Suprapubic skin (tissue), 4 donors: ENCODE results near the gene UBXN6.

ENCODE experiments used
- CTCF ChIP-seq, 2 donors: fragments of 200-600 bp in 1 of 2; fragments of 450-650 bp in 1 of 2; sonication (generic) in 1 of 2; IDR thresholded peaks; one replicate each; pipeline ENCODE4 v1.5.1; 2016 to 2019; ENCODE audit warnings: antibody characterized with exemption in 2 of 2, mild to moderate bottlenecking in 1 of 2, moderate library complexity in 1 of 2
- POLR2A ChIP-seq, 2 donors: fragments of 450-650 bp; IDR thresholded peaks; one replicate each; pipeline ENCODE4 v1.6.1; 2017; ENCODE audit warnings: antibody characterized with exemption in 2 of 2, mild to moderate bottlenecking in 2 of 2, moderate library complexity in 2 of 2
- POLR2AphosphoS5 ChIP-seq, 3 donors: sonication (generic); formaldehyde crosslinking; IDR thresholded peaks; one replicate each; pipeline ENCODE4 v1.6.1; 2017; ENCODE audit warnings: antibody characterized with exemption in 3 of 3

GRCh38 chr19:4436231-4436630, 21.4 kb downstream of the UBXN6 start:
- TF ChIP-seq CTCF (IDR thresholded peaks at IDR 0.05) (no peak), POLR2A (IDR thresholded peaks at IDR 0.05) (no peak), POLR2AphosphoS5 (IDR thresholded peaks at IDR 0.05) (no peak)
